Measurements from ENCODE around the gene CXXC4. TPM values are rescaled to one million over a fixed set of nuclear protein-coding genes. Genes with fewer than 3 reads are reported as not detected.

The CXXC4 gene
- total RNA-seq, 2 donors from 2014 or later, result 3.6 to 3.9 TPM

DNA sequence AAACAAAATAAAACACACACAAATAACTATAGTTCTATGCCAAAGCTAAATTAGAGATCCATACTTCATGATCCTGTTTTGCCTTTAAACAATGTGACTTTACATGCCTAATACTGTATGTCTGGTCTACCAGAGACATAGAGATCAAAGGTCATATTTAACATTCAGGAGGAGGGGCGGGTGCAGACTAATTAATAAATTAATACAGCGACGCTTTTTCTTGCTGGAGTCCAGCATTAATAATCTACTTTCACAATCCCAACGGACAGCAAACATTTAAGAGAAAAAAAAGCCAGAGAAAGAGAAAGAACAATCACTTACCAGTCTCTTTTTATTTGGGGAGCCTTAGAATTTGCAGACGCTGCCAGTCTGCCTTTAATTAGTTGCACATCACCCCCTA lies 509 bp downstream of the CXXC4 start:
- Histone ChIP-seq H3K4me3 (peak overlapping the region in 1 of 2 donors; percentile 20), H3K27ac (peak overlapping the region; percentile 18 to 93 (median 82)), H3K36me3 (replicated peaks in 1 of 2; ENCODE audit: insufficient read depth in 1 of 2, low read depth in 2 of 2) (no peaks in the 10 kb centered on the region), H3K4me1 (peaks cover 55% of the 10 kb centered on the region), H3K27me3 (no peaks in the 10 kb centered on the region), H3K9me3 (no peaks in the 10 kb centered on the region)
- WGBS, 2 donors, result 7 to 8% methylated on average over 5 of the region's 5 CpGs
- intact Hi-C loops (cut with DNase I), result no loop called here
- no peak for DNase-seq
- TF ChIP-seq POLR2A (IDR thresholded peaks at IDR 0.05), result no peak
- no peak for TF ChIP-seq CTCF (IDR thresholded peaks at IDR 0.05)
- ATAC-seq, result no peak

- intact Hi-C loops (cut with DNase I), result no loop called here
- no peaks in the 10 kb centered on the region for H3K9me3 ChIP-seq
- H3K4me1 ChIP-seq, result peaks cover 52% of the 10 kb centered on the region
- H3K27me3 ChIP-seq, result no peaks in the 10 kb centered on the region
- no peak for DNase-seq
- 41 to 66% methylated on average over 3 of the region's 3 CpGs for WGBS, 2 donors
- ATAC-seq, result no peak
- no peak for TF ChIP-seq POLR2A (IDR thresholded peaks at IDR 0.05)
- TF ChIP-seq CTCF (IDR thresholded peaks at IDR 0.05), result no peak
- no peak overlapping the region for H3K4me3 ChIP-seq
- H3K36me3 ChIP-seq (replicated peaks in 1 of 2; ENCODE audit: insufficient read depth in 1 of 2, low read depth in 2 of 2), result no peaks in the 10 kb centered on the region
- peak overlapping the region; percentile 18 to 93 (median 85) for H3K27ac ChIP-seq
These were observed 1.4 kb downstream of the CXXC4 start for GRCh38 chr4:104493081-104493831.

GRCh38 chr4:104492183-104492771 lies 2.4 kb downstream of the CXXC4 start:
- H3K27me3 ChIP-seq, result no peaks in the 10 kb centered on the region
- no peaks in the 10 kb centered on the region for H3K36me3 ChIP-seq (replicated peaks in 1 of 2; ENCODE audit: insufficient read depth in 1 of 2, low read depth in 2 of 2)
- peaks cover 50% of the 10 kb centered on the region for H3K4me1 ChIP-seq
- intact Hi-C loops (cut with DNase I), result no loop called here
- 7 to 9% methylated on average over 7 of the region's 7 CpGs for WGBS, 2 donors
- H3K4me3 ChIP-seq, result no peak overlapping the region
- peak; percentile 28 to 36 (median 32) for DNase-seq
- no peaks in the 10 kb centered on the region for H3K9me3 ChIP-seq
- H3K27ac ChIP-seq, result peak overlapping the region; percentile 81 to 93 (median 85)
- peak; percentile 7 for ATAC-seq
- TF ChIP-seq POLR2A (IDR thresholded peaks at IDR 0.05) (peak in 2 of 3 donors; percentile 29 to 52), CTCF (IDR thresholded peaks at IDR 0.05) (no peak)

DNA sequence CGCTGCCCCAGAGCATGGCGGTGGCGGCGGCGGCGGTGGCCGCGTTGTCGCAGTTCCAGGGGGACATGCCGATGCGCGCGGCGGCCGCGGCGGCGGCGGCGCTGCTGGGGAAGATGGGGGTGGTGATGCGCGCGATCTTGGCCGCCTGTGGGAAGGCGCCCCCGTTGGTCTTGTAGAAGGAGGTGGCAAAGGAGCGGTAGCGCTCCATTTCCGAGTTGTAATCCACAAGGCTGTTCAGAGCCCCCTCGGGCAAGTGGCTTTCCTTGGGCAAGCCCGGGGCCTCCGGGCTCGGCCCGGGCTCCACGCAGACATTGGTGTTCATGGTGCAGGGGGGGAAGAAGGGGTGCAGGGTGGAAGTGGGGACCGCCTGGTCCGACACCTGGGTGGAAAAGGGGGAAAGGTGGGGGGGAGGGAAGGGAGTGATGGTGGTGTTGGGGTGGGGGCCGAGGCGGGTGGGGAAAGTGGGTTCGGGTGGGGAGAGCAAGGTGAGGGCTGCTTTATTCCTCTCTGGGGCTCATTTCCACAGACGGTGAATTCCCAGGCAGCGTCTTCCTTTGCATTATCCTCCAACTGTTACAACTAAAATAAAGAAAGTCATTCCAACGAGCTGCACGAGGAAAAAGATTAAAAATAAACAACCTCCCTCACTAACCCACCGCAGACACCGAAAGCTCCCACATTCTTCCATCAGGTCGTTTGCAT lies 3.1 kb downstream of the CXXC4 start:
- TF ChIP-seq POLR2A (IDR thresholded peaks at IDR 0.05) (peak; percentile 39 to 54 (median 51)), CTCF (IDR thresholded peaks at IDR 0.05) (no peak)
- H3K36me3 ChIP-seq (replicated peaks in 1 of 2; ENCODE audit: insufficient read depth in 1 of 2, low read depth in 2 of 2), result no peaks in the 10 kb centered on the region
- ATAC-seq (no peak), DNase-seq (peak in 1 of 4 donors; percentile 63)
- H3K4me1 ChIP-seq, result peaks cover 50% of the 10 kb centered on the region
- no peaks in the 10 kb centered on the region for H3K9me3 ChIP-seq
- WGBS, 2 donors, result 1 to 2% methylated on average over 16 to 41 of the region's 47 CpGs
- H3K4me3 ChIP-seq, result peak overlapping the region; percentile 10 to 34
- no peaks in the 10 kb centered on the region for H3K27me3 ChIP-seq
- H3K27ac ChIP-seq, result peak overlapping the region; percentile 81 to 93 (median 85)
- intact Hi-C loops (cut with DNase I), result no loop called here
